SU-DHL-6 (cell line): Measurements from ENCODE around the gene BPIFB4.
"Not testable (repeated sequence)": the region's sequence is repeated elsewhere in the genome, so short reads cannot be mapped to it uniquely, and the experiment has no call there.

ENCODE experiments used
- CTCF ChIP-seq: fragments of 200-600 bp; sonication (generic); IDR thresholded peaks from one replicate; pipeline ENCODE4 v1.5.1; 2017; ENCODE audit warnings: antibody characterized with exemption, mild to moderate bottlenecking, low read length, moderate library complexity; ENCODE audit not compliant: insufficient read depth, poor library complexity, severe bottlenecking
- EZH2phosphoT487 ChIP-seq: fragments of 200-600 bp; sonication (generic), shearing (Covaris generic); conservative IDR thresholded peaks from 2 replicates; pipeline ENCODE4 v1.6.1; 2018; ENCODE audit warnings: mild to moderate bottlenecking, antibody characterized with exemption, low read length, moderate library complexity, mixed read lengths

- not testable (repeated sequence) for TF ChIP-seq CTCF, EZH2phosphoT487
Measured at GRCh38 chr20:33045129-33045721, 34.2 kb upstream of the BPIFB4 start.
